Measurements from ENCODE around the gene OSBPL2. TPM values are rescaled to one million over a fixed set of nuclear protein-coding genes. Genes with fewer than 3 reads are reported as not detected.

The OSBPL2 gene
- total and polyA plus RNA-seq, 2 experiments from 2014 or later = 22.2 to 27.9 TPM

DNA sequence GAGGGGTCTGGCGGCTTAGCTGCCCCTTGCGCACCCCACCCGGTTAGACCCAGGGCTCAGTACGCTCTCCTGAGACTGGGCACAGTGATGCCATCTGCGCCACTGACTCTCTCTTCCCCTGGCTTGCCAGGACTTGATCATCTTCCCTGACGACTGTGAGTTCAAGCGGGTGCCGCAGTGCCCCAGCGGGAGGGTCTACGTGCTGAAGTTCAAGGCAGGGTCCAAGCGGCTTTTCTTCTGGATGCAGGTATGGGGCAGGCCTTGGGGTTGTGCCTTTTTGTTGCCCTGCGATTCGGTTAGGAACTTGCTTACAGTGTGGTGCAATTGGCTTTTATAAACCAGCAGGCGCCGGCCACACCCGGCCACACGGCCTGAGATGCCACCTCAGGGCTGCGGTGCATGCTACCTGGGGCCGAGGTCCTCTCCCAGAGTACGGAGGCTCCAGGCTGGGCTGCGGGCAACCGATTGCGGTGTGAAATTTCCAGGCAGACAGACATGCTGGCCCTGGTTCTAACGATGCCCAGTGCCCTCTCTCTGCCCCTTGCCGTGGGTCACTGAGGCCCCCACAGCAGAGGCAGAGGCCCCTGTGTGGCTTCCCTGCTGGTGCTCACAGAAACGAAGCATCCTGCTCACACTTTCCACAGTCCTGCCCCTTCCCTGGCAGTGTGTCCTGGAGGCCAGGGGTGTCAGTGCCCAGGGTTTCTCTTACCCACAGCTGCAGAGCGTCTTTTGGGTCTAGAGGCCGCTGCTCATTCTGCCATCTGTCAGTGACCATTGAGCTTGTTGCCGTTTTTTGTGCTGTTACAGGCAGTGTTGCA lies 66.2 kb downstream of the OSBPL2 start:
- Histone ChIP-seq H2AFZ (no peak overlapping the region), H3K9me3 (ENCODE audit: low read depth) (no peaks in the 10 kb centered on the region), H3K27me3 (replicated peaks; ENCODE audit: insufficient read depth) (no peaks in the 10 kb centered on the region), H3K9me2 (ENCODE audit: insufficient read depth) (no peaks in the 10 kb centered on the region), H3K4me3 (peak overlapping the region; percentile 83), H4K20me1 (ENCODE audit: insufficient read depth) (peaks cover 6% of the 10 kb centered on the region; the same call in 1 of the 2 replicates), H3K4me2 (ENCODE audit: unreplicated experiment) (peak overlapping the region; percentile 95), H3K27ac (peak overlapping the region; percentile 50), H3K36me3 (ENCODE audit: low read depth) (peaks cover 8% of the 10 kb centered on the region; the same call in 1 of the 2 replicates), H3K79me2 (ENCODE audit: insufficient read depth) (peaks cover 45% of the 10 kb centered on the region), H3K9ac (peak overlapping the region; percentile 85), H3F3A (ENCODE audit: insufficient read depth) (no peaks in the 10 kb centered on the region), H3K4me1 (ENCODE audit: insufficient read depth) (peaks cover 14% of the 10 kb centered on the region)
- TF ChIP-seq EZH2phosphoT487 (IDR thresholded peaks at IDR 0.05; ENCODE audit: insufficient read depth, low read depth) (no peak), EZH2 (IDR thresholded peaks at IDR 0.05; ENCODE audit: insufficient read depth, poor library complexity, severe bottlenecking) (no peak)
- DNase-seq = no peak
- in situ Hi-C loops (cut with MboI) = no loop called here
- 69 to 70% methylated on average over 28 to 29 of the region's 29 CpGs for WGBS, 2 experiments (ENCODE audit: low coverage in 1 of 2, low lambda C conversion rate in 2 of 2, missing lambda C conversion rate in 2 of 2)

GRCh38 chr20:62305149-62305764 lies 66.9 kb downstream of the OSBPL2 start:
- Histone ChIP-seq H2AFZ (no peak overlapping the region), H3K36me3 (ENCODE audit: low read depth) (peaks cover 8% of the 10 kb centered on the region; the same call in 1 of the 2 replicates), H3K9me2 (ENCODE audit: insufficient read depth) (no peaks in the 10 kb centered on the region), H3K9me3 (ENCODE audit: low read depth) (no peaks in the 10 kb centered on the region), H4K20me1 (ENCODE audit: insufficient read depth) (peaks cover 6% of the 10 kb centered on the region; the same call in 1 of the 2 replicates), H3K4me2 (ENCODE audit: unreplicated experiment) (peak overlapping the region; percentile 95), H3F3A (ENCODE audit: insufficient read depth) (no peaks in the 10 kb centered on the region), H3K27ac (no peak overlapping the region), H3K27me3 (replicated peaks; ENCODE audit: insufficient read depth) (no peaks in the 10 kb centered on the region), H3K4me3 (peak overlapping the region; percentile 83), H3K4me1 (ENCODE audit: insufficient read depth) (peaks cover 14% of the 10 kb centered on the region), H3K9ac (peak overlapping the region; percentile 85), H3K79me2 (ENCODE audit: insufficient read depth) (peaks cover 45% of the 10 kb centered on the region)
- in situ Hi-C loops (cut with MboI) = no loop called here
- DNase-seq = peak; percentile 14
- TF ChIP-seq EZH2 (IDR thresholded peaks at IDR 0.05; ENCODE audit: insufficient read depth, poor library complexity, severe bottlenecking) (no peak), EZH2phosphoT487 (IDR thresholded peaks at IDR 0.05; ENCODE audit: insufficient read depth, low read depth) (no peak)
- WGBS, 2 experiments (ENCODE audit: low coverage in 1 of 2, low lambda C conversion rate in 2 of 2, missing lambda C conversion rate in 2 of 2) = 80 to 82% methylated on average over 18 of the region's 18 CpGs

DNA sequence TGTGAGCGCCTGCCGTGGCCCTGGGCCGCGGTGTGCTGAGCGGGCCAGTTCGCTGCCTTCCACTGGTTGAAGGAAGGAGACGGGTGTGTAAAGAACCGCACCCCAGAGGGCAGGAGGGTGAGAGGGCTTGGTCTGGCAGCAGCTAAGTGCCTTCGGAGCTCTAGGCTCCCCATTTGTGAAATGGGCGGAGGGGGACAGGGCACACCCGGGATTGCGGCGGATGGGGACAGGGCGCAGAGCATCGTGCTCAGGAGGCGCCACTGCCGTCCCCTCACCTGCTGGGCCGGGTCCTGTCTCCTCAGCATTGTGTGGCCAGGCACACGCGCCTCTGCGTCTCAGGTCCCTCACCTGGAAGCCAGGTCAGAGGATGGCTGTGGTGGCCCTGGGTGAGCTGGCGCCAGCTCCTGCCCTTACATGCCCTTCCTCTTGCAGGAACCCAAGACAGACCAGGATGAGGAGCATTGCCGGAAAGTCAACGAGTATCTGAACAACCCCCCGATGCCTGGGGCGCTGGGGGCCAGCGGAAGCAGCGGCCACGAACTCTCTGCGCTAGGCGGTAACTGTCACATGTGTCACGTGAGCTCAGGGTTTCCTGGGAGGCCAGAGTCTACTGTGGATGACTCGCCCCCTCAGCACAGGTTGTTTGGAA lies 67.6 kb downstream of the OSBPL2 start:
- no peaks in the 10 kb centered on the region for H3F3A ChIP-seq (ENCODE audit: insufficient read depth)
- no peak overlapping the region for H3K27ac ChIP-seq
- peaks cover 6% of the 10 kb centered on the region; the same call in 1 of the 2 replicates for H4K20me1 ChIP-seq (ENCODE audit: insufficient read depth)
- no peak overlapping the region for H3K4me2 ChIP-seq (ENCODE audit: unreplicated experiment)
- no peak for DNase-seq
- no peaks in the 10 kb centered on the region for H3K9me2 ChIP-seq (ENCODE audit: insufficient read depth)
- no peaks in the 10 kb centered on the region for H3K9me3 ChIP-seq (ENCODE audit: low read depth)
- H3K9ac ChIP-seq = 0 out of 2 replicates have a peak overlapping the region, but pooled peaks have one; percentile 85
- H3K4me1 ChIP-seq (ENCODE audit: insufficient read depth) = peaks cover 14% of the 10 kb centered on the region
- H2AFZ ChIP-seq = no peak overlapping the region
- in situ Hi-C loops (cut with MboI) = no loop called here
- H3K79me2 ChIP-seq (ENCODE audit: insufficient read depth) = peaks cover 45% of the 10 kb centered on the region
- WGBS, 2 experiments (ENCODE audit: low coverage in 1 of 2, low lambda C conversion rate in 2 of 2, missing lambda C conversion rate in 2 of 2) = 80 to 83% methylated on average over 30 to 31 of the region's 33 CpGs
- no peaks in the 10 kb centered on the region for H3K27me3 ChIP-seq (replicated peaks; ENCODE audit: insufficient read depth)
- H3K4me3 ChIP-seq = no peak overlapping the region
- H3K36me3 ChIP-seq (ENCODE audit: low read depth) = peaks cover 8% of the 10 kb centered on the region; the same call in 1 of the 2 replicates
- TF ChIP-seq EZH2 (IDR thresholded peaks at IDR 0.05; ENCODE audit: insufficient read depth, poor library complexity, severe bottlenecking) = no peak
- TF ChIP-seq EZH2phosphoT487 (IDR thresholded peaks at IDR 0.05; ENCODE audit: insufficient read depth, low read depth) = no peak
